ENCODE results near the gene KLRF2.
A peak's percentile ranks its signal among the peaks of the same experiment; 100 is the strongest.

Gene KLRF2

GRCh38 chr12:9895215-9895971, 14.1 kb downstream of the KLRF2 start:
- FAIRE-seq: no peak

GRCh38 chr12:9897535-9897934, 16.2 kb downstream of the KLRF2 start:
- FAIRE-seq: no peak

GRCh38 chr12:9899209-9899608, 17.9 kb downstream of the KLRF2 start:
- FAIRE-seq: no peak

GRCh38 chr12:9900930-9901329, 19.6 kb downstream of the KLRF2 start:
- FAIRE-seq: no peak

GRCh38 chr12:9902539-9903228, 21.4 kb downstream of the KLRF2 start:
- no peak for FAIRE-seq

- no peak for FAIRE-seq
Measured at GRCh38 chr12:9906873-9907272, 25.6 kb downstream of the KLRF2 start.

GRCh38 chr12:9907769-9908168, 26.5 kb downstream of the KLRF2 start:
- FAIRE-seq: no peak

- FAIRE-seq: no peak
Measured at GRCh38 chr12:9908350-9908749, 27.1 kb downstream of the KLRF2 start.

- FAIRE-seq: no peak
Measured at GRCh38 chr12:9909724-9910123, 28.4 kb downstream of the KLRF2 start.

- no peak for FAIRE-seq
Measured at GRCh38 chr12:9910716-9911421, 29.6 kb downstream of the KLRF2 start.

- no peak for FAIRE-seq
Measured at GRCh38 chr12:9911708-9912107, 30.4 kb downstream of the KLRF2 start.

- FAIRE-seq: no peak
Measured at GRCh38 chr12:9919443-9919842, 38.2 kb downstream of the KLRF2 start.

GRCh38 chr12:9920451-9920850, 39.2 kb downstream of the KLRF2 start:
- no peak for FAIRE-seq

GRCh38 chr12:9922429-9922828, 41.1 kb downstream of the KLRF2 start:
- no peak for FAIRE-seq

GRCh38 chr12:9925705-9926393, 44.6 kb downstream of the KLRF2 start:
- FAIRE-seq: peak; percentile 41

- FAIRE-seq: no peak
Measured at GRCh38 chr12:9926876-9927275, 45.6 kb downstream of the KLRF2 start.

GRCh38 chr12:9928607-9929006, 47.3 kb downstream of the KLRF2 start:
- no peak for FAIRE-seq

GRCh38 chr12:9931245-9931644, 50.0 kb downstream of the KLRF2 start:
- no peak for FAIRE-seq

GRCh38 chr12:9932270-9932669, 51.0 kb downstream of the KLRF2 start, which contains the start of gene CLEC2A:
CLEC2A (minus strand) TSS chr12:9932370; CDS start chr12:9932329, 41 bp downstream.
- FAIRE-seq: no peak

GRCh38 chr12:9933958-9934357, 52.7 kb downstream of the KLRF2 start:
- no peak for FAIRE-seq

- FAIRE-seq: no peak
Measured at GRCh38 chr12:9935026-9935425, 53.7 kb downstream of the KLRF2 start.

GRCh38 chr12:9936591-9936990, 55.3 kb downstream of the KLRF2 start:
- FAIRE-seq: no peak

GRCh38 chr12:9940375-9940774, 59.1 kb downstream of the KLRF2 start:
- peak; percentile 29 for FAIRE-seq
